Lower lobe of right lung (tissue), 2 donors: ENCODE results near the gene PHLDA1. TPM values are rescaled to one million over a fixed set of nuclear protein-coding genes. Genes with fewer than 3 reads are reported as not detected.

ENCODE experiments used
- ATAC-seq, 2 donors: fragments of 200-7000 bp; cut with Tn5 transposase; one replicate each; pipeline ENCODE4 v1.9.1; 2020 to 2022; ENCODE audit warnings: mild to moderate bottlenecking in 2 of 2, moderate library complexity in 2 of 2
- DNase-seq: peaks from one replicate; pipeline ENCODE4 v3.0.0-alpha.2; 2020
- H3K27ac ChIP-seq: fragments of 200-600 bp; one replicate; pipeline ENCODE4 v1.8.0; 2022
- H3K27me3 ChIP-seq: fragments of 200-600 bp; one replicate; pipeline ENCODE4 v1.8.0; 2022; ENCODE audit warnings: low read depth
- H3K36me3 ChIP-seq: fragments of 200-600 bp; one replicate; pipeline ENCODE4 v1.8.0; 2022; ENCODE audit warnings: mild to moderate bottlenecking
- H3K4me1 ChIP-seq: fragments of 200-600 bp; one replicate; pipeline ENCODE4 v1.8.0; 2022
- H3K4me3 ChIP-seq: fragments of 200-600 bp; one replicate; pipeline ENCODE4 v1.8.0; 2022; ENCODE audit warnings: mild to moderate bottlenecking
- H3K9me3 ChIP-seq: fragments of 200-600 bp; one replicate; pipeline ENCODE4 v1.8.0; 2022
- CTCF ChIP-seq: fragments of 200-600 bp; IDR thresholded peaks from one replicate; pipeline ENCODE4 v1.8.0; 2022; ENCODE audit warnings: antibody characterized with exemption, mild to moderate bottlenecking
- intact Hi-C: fragments of 100-400 bp; cut with DNase I; formaldehyde crosslinking; loops from one replicate; pipeline ENCODE4 v1.11.0; 2022
- total RNA-seq: library from RNA; stranded (reverse); fragmentation: NEBNext Ultra II Directional; extraction: Animal tissue kit (Norgen Biotek cat#: 25700); gene quantifications from one replicate; pipeline ENCODE4 v1.2.1, GENCODE V29; 2021
- donor health status: DM: no; HTN: yes; CAD: no; lungs with severe emphysema.

The PHLDA1 gene
- total RNA-seq, 1 donor from 2014 or later, result 12.2 TPM

- H3K4me3 ChIP-seq, result no peak overlapping the region
- H3K27me3 ChIP-seq, result no peaks in the 10 kb centered on the region
- intact Hi-C loops, result no loop called here
- no peak for TF ChIP-seq CTCF
- ATAC-seq (no peak), DNase-seq (no peak)
- H3K36me3 ChIP-seq, result peaks cover 60% of the 10 kb centered on the region
- H3K9me3 ChIP-seq, result peaks cover 16% of the 10 kb centered on the region
- no peak overlapping the region for H3K27ac ChIP-seq
- H3K4me1 ChIP-seq, result no peaks in the 10 kb centered on the region
These were observed 33.3 kb upstream of the PHLDA1 start for GRCh38 chr12:76064904-76065303.

- Histone ChIP-seq H3K4me3 (no peak overlapping the region), H3K27me3 (no peaks in the 10 kb centered on the region), H3K9me3 (peaks cover 10% of the 10 kb centered on the region), H3K27ac (no peak overlapping the region), H3K4me1 (no peaks in the 10 kb centered on the region), H3K36me3 (peaks cover 82% of the 10 kb centered on the region)
- TF ChIP-seq CTCF, result no peak
- ATAC-seq (no peak), DNase-seq (no peak)
- intact Hi-C loops, result no loop called here
These were observed 28.5 kb upstream of the PHLDA1 start for GRCh38 chr12:76060111-76060510.

- intact Hi-C loops, result no loop called here
- Histone ChIP-seq H3K4me3 (no peak overlapping the region), H3K27ac (no peak overlapping the region), H3K27me3 (no peaks in the 10 kb centered on the region), H3K9me3 (no peaks in the 10 kb centered on the region), H3K4me1 (no peaks in the 10 kb centered on the region), H3K36me3 (peaks cover 97% of the 10 kb centered on the region)
- no peak for TF ChIP-seq CTCF
- no peak for ATAC-seq
- no peak for DNase-seq
These were observed 25.8 kb upstream of the PHLDA1 start for GRCh38 chr12:76057326-76057725.

- Histone ChIP-seq H3K9me3 (no peaks in the 10 kb centered on the region), H3K4me1 (no peaks in the 10 kb centered on the region), H3K27me3 (no peaks in the 10 kb centered on the region), H3K36me3 (peaks cover 98% of the 10 kb centered on the region), H3K4me3 (no peak overlapping the region), H3K27ac (no peak overlapping the region)
- intact Hi-C loops, result no loop called here
- no peak for DNase-seq
- ATAC-seq, result no peak
- TF ChIP-seq CTCF, result no peak
These were observed 23.8 kb upstream of the PHLDA1 start for GRCh38 chr12:76055393-76055792.

- Histone ChIP-seq H3K36me3 (peaks cover 75% of the 10 kb centered on the region), H3K9me3 (no peaks in the 10 kb centered on the region), H3K4me3 (no peak overlapping the region), H3K4me1 (no peaks in the 10 kb centered on the region), H3K27me3 (no peaks in the 10 kb centered on the region), H3K27ac (no peak overlapping the region)
- DNase-seq (no peak), ATAC-seq (peak in 1 of 2 donors; percentile 71)
- no peak for TF ChIP-seq CTCF
- intact Hi-C loops, result no loop called here
These were observed 18.1 kb upstream of the PHLDA1 start for GRCh38 chr12:76049575-76050251.
